ENCODE measurements around the gene REX1BD.
"Not testable (repeated sequence)": the region's sequence is repeated elsewhere in the genome, so short reads cannot be mapped to it uniquely, and the experiment has no call there.

REX1BD gene

GRCh38 chr19:18590273-18591272 is 2.0 kb downstream of the REX1BD start:
- H3K36me3 ChIP-seq (ENCODE audit: low read length): no peaks in the 10 kb centered on the region
- no peaks in the 10 kb centered on the region for H3K27me3 ChIP-seq (ENCODE audit: low read length)
- no peaks in the 10 kb centered on the region for H3K9me3 ChIP-seq (ENCODE audit: insufficient read depth, low read length)
- H3K9ac ChIP-seq (ENCODE audit: low read length): peak overlapping the region; percentile 69
- no peaks in the 10 kb centered on the region for H4K20me1 ChIP-seq (ENCODE audit: low read depth, low read length)
- H3K27ac ChIP-seq (ENCODE audit: low read depth, low read length): peak overlapping the region; percentile 80
- no peak for TF ChIP-seq EZH2phosphoT487 (conservative IDR thresholded peaks at IDR 0.05; ENCODE audit: low read length)
- TF ChIP-seq, protein P1, sequence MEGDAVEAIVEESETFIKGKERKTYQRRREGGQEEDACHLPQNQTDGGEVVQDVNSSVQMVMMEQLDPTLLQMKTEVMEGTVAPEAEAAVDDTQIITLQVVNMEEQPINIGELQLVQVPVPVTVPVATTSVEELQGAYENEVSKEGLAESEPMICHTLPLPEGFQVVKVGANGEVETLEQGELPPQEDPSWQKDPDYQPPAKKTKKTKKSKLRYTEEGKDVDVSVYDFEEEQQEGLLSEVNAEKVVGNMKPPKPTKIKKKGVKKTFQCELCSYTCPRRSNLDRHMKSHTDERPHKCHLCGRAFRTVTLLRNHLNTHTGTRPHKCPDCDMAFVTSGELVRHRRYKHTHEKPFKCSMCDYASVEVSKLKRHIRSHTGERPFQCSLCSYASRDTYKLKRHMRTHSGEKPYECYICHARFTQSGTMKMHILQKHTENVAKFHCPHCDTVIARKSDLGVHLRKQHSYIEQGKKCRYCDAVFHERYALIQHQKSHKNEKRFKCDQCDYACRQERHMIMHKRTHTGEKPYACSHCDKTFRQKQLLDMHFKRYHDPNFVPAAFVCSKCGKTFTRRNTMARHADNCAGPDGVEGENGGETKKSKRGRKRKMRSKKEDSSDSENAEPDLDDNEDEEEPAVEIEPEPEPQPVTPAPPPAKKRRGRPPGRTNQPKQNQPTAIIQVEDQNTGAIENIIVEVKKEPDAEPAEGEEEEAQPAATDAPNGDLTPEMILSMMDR (IDR thresholded peaks at IDR 0.05; ENCODE audit: insufficient read depth, low read length, poor library complexity, severe bottlenecking): peak; percentile 34
- peak overlapping the region; percentile 83 for H2AFZ ChIP-seq (ENCODE audit: low read depth, low read length, severe bottlenecking)
- peak overlapping the region; percentile 76 for H3K4me2 ChIP-seq (ENCODE audit: low read depth, low read length, poor library complexity, severe bottlenecking)
- no peaks in the 10 kb centered on the region for H3K79me2 ChIP-seq (ENCODE audit: insufficient read depth, low read length)
- H3K4me3 ChIP-seq (ENCODE audit: insufficient read depth, low read length, poor library complexity, severe bottlenecking): peak overlapping the region; percentile 67
- no peaks in the 10 kb centered on the region for H3K9me2 ChIP-seq (replicated peaks; ENCODE audit: insufficient read depth, low read length)
- peaks cover 11% of the 10 kb centered on the region for H3F3A ChIP-seq (ENCODE audit: insufficient read depth)

DNA sequence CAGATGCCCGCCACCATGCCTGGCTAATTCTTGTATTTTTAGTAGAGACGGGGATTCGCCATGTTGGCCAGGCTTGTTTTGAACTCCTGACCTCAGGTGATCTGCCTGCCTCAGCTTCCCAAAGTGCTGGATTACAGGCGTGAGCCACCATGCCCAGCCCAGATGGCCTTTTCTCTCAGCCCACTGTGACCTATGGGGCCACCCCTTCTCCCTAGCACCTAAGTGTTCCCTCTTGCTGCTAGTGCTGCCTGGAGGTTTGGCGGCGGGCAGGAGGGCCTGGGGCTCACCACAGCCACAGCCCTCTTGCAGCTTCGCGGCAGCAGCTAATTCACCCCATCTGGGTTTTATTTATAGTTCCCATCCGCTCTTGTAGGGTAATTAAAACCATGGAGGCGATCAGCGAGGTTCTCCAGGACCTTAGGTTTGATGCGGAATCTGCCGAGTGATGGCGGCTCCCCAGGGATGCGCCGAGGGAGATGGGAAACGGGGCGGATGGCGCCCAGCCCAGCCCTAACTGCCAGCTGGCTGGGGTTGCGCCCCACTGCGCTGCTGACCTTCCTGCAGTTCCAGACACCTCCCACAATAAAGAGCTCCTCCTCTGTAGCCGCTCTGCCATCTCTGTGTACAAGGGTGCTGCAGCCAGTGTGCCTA is 3.3 kb downstream of the REX1BD start:
- TF ChIP-seq EZH2phosphoT487 (conservative IDR thresholded peaks at IDR 0.05; ENCODE audit: low read length): no peak
- TF ChIP-seq, protein P1 (IDR thresholded peaks at IDR 0.05; ENCODE audit: insufficient read depth, low read length, poor library complexity, severe bottlenecking): no peak
- H3K36me3 ChIP-seq (ENCODE audit: low read length): no peaks in the 10 kb centered on the region
- no peak overlapping the region for H2AFZ ChIP-seq (ENCODE audit: low read depth, low read length, severe bottlenecking)
- no peak overlapping the region for H3K27ac ChIP-seq (ENCODE audit: low read depth, low read length)
- peaks cover 11% of the 10 kb centered on the region for H3F3A ChIP-seq (ENCODE audit: insufficient read depth)
- H4K20me1 ChIP-seq (ENCODE audit: low read depth, low read length): no peaks in the 10 kb centered on the region
- no peaks in the 10 kb centered on the region for H3K79me2 ChIP-seq (ENCODE audit: insufficient read depth, low read length)
- no peak overlapping the region for H3K4me3 ChIP-seq (ENCODE audit: insufficient read depth, low read length, poor library complexity, severe bottlenecking)
- H3K27me3 ChIP-seq (ENCODE audit: low read length): no peaks in the 10 kb centered on the region
- no peak overlapping the region for H3K9ac ChIP-seq (ENCODE audit: low read length)
- H3K9me3 ChIP-seq (ENCODE audit: insufficient read depth, low read length): no peaks in the 10 kb centered on the region
- no peak overlapping the region for H3K4me2 ChIP-seq (ENCODE audit: low read depth, low read length, poor library complexity, severe bottlenecking)
- H3K9me2 ChIP-seq (replicated peaks; ENCODE audit: insufficient read depth, low read length): no peaks in the 10 kb centered on the region

DNA sequence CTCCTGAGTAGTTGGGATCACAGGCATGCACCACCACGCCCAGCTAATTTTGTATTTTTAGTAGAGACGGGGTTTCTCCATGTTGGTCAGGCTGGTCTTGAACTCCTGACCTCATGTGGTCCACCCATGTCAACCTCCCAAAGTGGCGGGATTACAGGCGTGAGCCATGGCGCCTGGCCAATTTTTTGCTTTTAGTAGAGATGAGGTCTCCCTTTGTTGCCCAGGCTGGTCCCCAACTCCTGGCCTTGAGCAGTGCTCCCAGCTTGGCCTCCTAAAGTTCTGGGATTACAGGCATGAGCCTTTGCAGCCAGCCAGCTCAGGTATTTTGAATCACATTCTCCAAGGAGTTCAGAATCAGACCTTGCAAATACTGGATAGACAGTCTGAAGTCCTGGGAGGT is 4.1 kb downstream of the REX1BD start:
- H3K79me2 ChIP-seq (ENCODE audit: insufficient read depth, low read length); H3K27me3 ChIP-seq (ENCODE audit: low read length); H4K20me1 ChIP-seq (ENCODE audit: low read depth, low read length); H3K36me3 ChIP-seq (ENCODE audit: low read length); H2AFZ ChIP-seq (ENCODE audit: low read depth, low read length, severe bottlenecking); H3K4me3 ChIP-seq (ENCODE audit: insufficient read depth, low read length, poor library complexity, severe bottlenecking); H3K9me3 ChIP-seq (ENCODE audit: insufficient read depth, low read length); H3K4me2 ChIP-seq (ENCODE audit: low read depth, low read length, poor library complexity, severe bottlenecking); H3K9me2 ChIP-seq (replicated peaks; ENCODE audit: insufficient read depth, low read length); H3K9ac ChIP-seq (ENCODE audit: low read length); H3K27ac ChIP-seq (ENCODE audit: low read depth, low read length): not testable (repeated sequence)
- peaks cover 11% of the 10 kb centered on the region for H3F3A ChIP-seq (ENCODE audit: insufficient read depth)
